ENCODE data around the gene SLC4A8.

DNA sequence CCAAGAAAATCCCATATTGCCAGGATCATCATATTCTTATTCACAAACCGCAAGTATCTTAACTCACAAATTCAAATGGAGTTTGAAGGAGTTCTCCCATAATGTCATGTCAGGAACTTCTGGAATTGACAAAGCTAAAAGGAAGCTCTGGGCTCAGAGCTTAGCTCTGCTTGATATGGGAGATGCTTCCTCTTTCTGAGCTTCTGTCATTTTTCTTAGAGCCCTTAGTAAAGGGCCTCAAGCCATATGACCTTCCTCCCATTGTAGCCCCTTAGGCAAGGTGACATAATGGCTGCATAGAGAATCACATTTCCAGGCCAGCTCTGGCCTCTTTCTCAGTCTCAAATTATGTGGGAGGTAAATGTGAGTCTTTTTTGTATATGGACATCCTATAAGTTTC lies 40.9 kb downstream of the SLC4A8 start:
- TF ChIP-seq CTCF (IDR thresholded peaks at IDR 0.05) (no peak), POLR2A (IDR thresholded peaks at IDR 0.05) (no peak), POLR2AphosphoS5 (IDR thresholded peaks at IDR 0.05) (no peak)
